A673 (cell line): Measurements from ENCODE around the gene ADGRF4.

Experiments
- CTCF ChIP-seq: fragments of 300-800, 200-600 bp; sonication (generic); conservative IDR thresholded peaks from 2 replicates; pipeline ENCODE4 v1.5.1; 2017; ENCODE audit warnings: low read depth, mild to moderate bottlenecking, antibody characterized with exemption, low read length, moderate library complexity, mixed read lengths
- EZH2 ChIP-seq: fragments of 200-600 bp; sonication (generic); IDR thresholded peaks from 2 replicates; pipeline ENCODE4 v1.6.1; 2017; ENCODE audit warnings: borderline replicate concordance, low read depth, mild to moderate bottlenecking, mixed read lengths, antibody characterized with exemption, low read length; ENCODE audit not compliant: poor library complexity, severe bottlenecking

GRCh38 chr6:47727391-47727790 lies 29.0 kb downstream of the ADGRF4 start:
- TF ChIP-seq CTCF, result no peak
- no peak for TF ChIP-seq EZH2
